ENCODE measurements around the gene GNB1. TPM values are rescaled to one million over a fixed set of nuclear protein-coding genes. Genes with fewer than 3 reads are reported as not detected.

Gene GNB1
- total RNA-seq, 1 experiment from 2014 or later, result 50.5 TPM

- in situ Hi-C loops (cut with HindIII; ENCODE audit: low pct_unique_long_range_greater_than_20kb, low sequenced_read_pairs), result no loop called here
Observed at GRCh38 chr1:1915911-1916840, 25.3 kb upstream of the GNB1 start.

GRCh38 chr1:1914971-1915692, 24.2 kb upstream of the GNB1 start, which contains the start of gene CALML6:
TSS of gene CALML6 (plus strand) at chr1:1915260. CDS start at chr1:1915281, 21 bp downstream.
- in situ Hi-C loops (cut with HindIII; ENCODE audit: low pct_unique_long_range_greater_than_20kb, low sequenced_read_pairs), result no loop called here
- DNase-seq (ENCODE audit: low read depth, low spot score), result no peak

More at GRCh38 chr1:1915911-1916840, 25.3 kb upstream of the GNB1 start:
- no peak for DNase-seq (ENCODE audit: low read depth, low spot score)

DNA sequence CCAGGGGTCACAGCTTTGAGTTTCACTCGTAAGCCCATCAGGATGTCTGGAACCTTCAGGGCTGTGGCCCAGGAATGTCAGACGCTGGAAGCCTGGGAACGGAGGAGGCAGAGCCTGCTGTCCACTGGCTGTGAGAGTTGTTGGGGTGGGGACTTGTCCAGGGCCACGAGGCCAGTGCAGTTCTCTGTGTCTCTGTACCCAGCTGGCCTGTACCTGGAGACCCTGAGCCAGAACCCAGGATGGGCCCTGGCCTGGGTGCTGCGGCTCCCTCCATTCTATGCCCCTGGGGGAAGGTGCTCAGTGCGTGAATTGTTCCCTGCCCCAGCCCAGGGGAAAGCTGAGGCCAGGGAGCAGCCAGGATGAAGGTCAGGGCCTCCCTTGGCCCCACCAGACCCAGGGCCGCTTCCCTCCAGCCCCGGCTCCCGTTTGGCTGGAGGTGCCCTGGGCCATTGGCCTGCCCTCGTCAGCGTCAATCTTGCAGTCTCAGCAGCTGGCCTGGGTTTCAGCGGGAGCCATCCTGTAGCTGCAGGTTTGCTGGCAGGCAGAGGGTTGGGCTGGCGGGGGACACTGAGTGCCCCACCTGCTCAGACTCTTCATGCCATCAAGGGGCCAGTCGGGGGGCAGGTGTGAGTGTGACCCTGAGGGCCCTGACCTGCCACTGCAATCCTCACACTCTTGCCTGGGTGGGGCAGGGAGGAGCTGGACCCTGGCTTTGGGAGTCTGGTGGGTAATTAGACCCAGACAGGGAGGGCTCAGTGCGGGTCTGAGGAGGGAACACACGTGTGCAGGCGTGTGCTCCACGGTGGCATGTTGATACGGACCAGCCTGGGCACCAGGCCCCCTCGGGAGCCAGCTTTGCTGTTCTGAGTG, 23.4 kb upstream of the GNB1 start:
- no peak for DNase-seq (ENCODE audit: low read depth, low spot score)
- in situ Hi-C loops (cut with HindIII; ENCODE audit: low pct_unique_long_range_greater_than_20kb, low sequenced_read_pairs), result no loop called here

GRCh38 chr1:1911350-1912041, 20.6 kb upstream of the GNB1 start:
- DNase-seq (ENCODE audit: low read depth, low spot score), result no peak
- in situ Hi-C loops (cut with HindIII; ENCODE audit: low pct_unique_long_range_greater_than_20kb, low sequenced_read_pairs), result no loop called here

DNA sequence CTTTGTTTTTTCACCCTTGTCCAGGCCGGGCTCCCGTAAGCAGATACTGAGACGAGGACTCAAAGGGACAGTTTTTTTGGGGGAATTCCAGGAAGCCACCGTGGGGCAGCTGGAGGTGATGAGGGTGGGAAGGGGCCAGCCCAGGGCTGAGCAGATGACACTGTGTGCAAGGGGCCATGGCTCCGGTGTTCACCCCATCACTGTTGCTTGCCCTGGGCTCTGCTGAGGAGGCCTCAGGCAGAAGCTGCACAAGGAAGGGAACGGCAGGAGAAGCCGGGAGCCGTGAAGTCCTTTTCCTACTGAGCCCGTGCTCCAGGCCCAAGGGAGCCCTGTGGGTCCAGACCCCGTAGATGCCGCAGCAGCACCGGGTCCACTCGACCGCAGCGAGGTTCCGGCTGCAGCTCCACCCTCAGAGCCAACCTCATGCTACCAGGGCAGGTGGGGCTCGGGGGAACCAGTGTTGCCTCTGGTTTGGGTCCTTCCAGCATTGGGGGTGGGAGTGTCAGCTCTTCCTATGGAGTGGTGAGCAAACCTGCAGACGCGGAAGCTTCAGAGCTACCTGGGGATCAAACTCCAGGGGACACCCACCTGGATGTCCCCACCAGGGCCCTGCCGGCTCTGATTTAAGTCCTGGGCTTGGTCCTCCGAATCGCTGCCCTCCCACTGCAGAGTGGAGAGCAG, 19.9 kb upstream of the GNB1 start:
- in situ Hi-C loops (cut with HindIII; ENCODE audit: low pct_unique_long_range_greater_than_20kb, low sequenced_read_pairs), result no loop called here

GRCh38 chr1:1910033-1910465, 19.2 kb upstream of the GNB1 start:
- no peak for DNase-seq (ENCODE audit: low read depth, low spot score)
- in situ Hi-C loops (cut with HindIII; ENCODE audit: low pct_unique_long_range_greater_than_20kb, low sequenced_read_pairs), result no loop called here

More for the DNA sequence above, 19.9 kb upstream of the GNB1 start:
- no peak for DNase-seq (ENCODE audit: low read depth, low spot score)

DNA sequence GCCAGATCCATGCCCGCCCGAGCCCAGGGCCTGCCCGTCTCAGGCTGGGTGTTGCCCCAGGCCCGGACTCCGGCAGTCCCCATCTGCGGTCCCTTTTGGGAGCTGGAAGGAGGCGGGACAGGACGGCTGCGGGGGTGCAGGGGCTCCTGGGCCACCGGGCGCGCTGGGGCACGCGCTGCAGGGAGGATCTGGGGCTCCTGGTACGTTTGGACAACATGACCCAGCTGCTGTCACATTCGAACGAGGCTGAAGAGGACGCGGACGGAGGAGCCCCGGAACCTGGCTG, 17.6 kb upstream of the GNB1 start:
- DNase-seq (ENCODE audit: low read depth, low spot score), result no peak
- in situ Hi-C loops (cut with HindIII; ENCODE audit: low pct_unique_long_range_greater_than_20kb, low sequenced_read_pairs), result no loop called here

GRCh38 chr1:1907098-1907736, 16.3 kb upstream of the GNB1 start:
- no peak for DNase-seq (ENCODE audit: low read depth, low spot score)
- in situ Hi-C loops (cut with HindIII; ENCODE audit: low pct_unique_long_range_greater_than_20kb, low sequenced_read_pairs), result no loop called here

- in situ Hi-C loops (cut with HindIII; ENCODE audit: low pct_unique_long_range_greater_than_20kb, low sequenced_read_pairs), result no loop called here
- DNase-seq (ENCODE audit: low read depth, low spot score), result peak; percentile 87
Observed at GRCh38 chr1:1906185-1907097, 15.6 kb upstream of the GNB1 start.

DNA sequence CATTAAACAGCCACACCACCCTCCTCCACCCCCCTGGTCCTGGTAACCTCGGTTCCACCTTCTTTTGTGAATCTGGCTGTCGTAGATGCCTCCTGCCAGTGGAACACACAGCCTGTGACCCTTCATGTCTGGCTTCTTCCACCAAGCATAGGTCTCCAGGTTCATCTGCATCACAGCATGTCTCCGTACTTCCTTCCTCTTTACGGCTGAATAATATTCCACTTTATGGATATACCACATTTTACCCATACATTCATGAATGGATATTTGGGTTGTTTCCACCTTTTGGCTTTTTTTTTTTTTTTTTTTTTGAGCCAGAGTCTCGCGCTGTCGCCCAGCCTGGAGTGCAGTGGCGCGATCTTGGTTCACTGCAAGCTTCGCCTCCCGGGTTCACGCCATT, 12.3 kb upstream of the GNB1 start:
- DNase-seq (ENCODE audit: low read depth, low spot score), result no peak
- in situ Hi-C loops (cut with HindIII; ENCODE audit: low pct_unique_long_range_greater_than_20kb, low sequenced_read_pairs), result no loop called here

DNA sequence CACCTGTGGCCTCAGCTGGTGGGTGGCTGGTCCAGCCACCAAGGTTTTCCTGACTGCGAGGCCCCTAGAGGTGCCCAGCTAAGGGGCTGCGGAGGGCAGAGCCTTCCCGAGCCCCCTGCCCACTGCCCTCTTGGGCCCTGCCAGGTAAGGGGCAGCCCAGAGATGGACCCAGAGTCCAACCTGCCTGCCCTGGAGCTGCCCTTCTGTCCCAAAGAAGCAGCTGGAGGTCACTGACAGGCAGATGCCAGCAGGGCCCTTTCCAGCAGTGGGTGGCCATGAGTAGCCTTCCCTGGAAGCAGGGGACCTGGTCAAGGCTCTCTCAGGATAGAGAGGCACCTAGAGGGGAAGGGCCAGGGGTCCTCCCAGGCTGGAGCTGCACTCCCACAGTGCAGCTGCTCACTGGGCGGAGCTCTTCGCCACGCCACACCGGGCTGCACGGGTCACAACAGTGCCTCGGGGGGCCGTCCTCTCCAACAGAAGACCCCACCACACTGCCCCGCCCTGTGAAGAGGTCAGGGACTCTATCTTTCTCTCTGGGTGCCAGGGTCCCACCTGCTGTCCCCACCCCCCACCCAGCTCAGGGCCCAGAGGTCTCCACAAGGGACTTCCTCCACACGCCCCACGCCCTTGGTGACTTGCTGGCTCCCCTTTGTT, 10.9 kb upstream of the GNB1 start:
- in situ Hi-C loops (cut with HindIII; ENCODE audit: low pct_unique_long_range_greater_than_20kb, low sequenced_read_pairs), result no loop called here
- DNase-seq (ENCODE audit: low read depth, low spot score), result no peak

DNA sequence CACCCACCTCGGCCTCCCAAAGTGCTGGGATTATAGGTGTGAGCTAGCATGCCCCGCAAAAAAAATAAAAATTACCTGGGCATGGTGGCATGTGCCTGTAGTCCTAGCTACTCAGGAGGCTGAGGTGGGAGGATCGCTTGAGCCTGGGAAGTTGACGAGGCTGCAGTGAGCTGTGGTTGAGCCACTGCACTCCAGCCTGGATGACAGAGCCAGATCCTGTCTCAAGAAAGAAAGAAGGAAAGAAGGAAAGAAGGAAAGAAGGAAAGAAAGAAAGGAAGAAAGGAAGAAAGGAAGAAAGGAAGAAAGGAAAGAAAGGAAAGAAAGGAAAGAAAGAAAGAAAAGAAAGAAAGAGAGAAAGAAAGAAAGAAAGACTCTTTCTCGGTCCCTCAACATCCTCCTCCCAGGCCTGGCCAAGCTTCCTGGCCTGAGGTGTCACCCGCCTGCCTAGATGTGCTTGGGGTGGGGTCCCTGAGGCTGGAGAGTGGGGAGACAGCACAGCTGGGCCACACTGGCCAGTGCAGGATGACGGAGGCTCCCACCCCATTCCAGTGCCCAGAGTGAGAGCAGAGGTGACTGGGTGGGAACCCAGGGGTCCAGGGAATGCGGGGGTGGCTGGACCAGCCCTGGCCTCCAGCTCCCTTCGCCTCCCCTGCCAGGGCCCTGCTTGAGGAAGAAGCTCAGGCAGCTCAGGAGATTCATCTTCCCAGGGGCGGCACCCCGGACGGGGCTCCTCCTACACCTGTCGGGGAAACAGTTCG, 10.2 kb upstream of the GNB1 start:
- in situ Hi-C loops (cut with HindIII; ENCODE audit: low pct_unique_long_range_greater_than_20kb, low sequenced_read_pairs), result no loop called here
- DNase-seq (ENCODE audit: low read depth, low spot score), result no peak

DNA sequence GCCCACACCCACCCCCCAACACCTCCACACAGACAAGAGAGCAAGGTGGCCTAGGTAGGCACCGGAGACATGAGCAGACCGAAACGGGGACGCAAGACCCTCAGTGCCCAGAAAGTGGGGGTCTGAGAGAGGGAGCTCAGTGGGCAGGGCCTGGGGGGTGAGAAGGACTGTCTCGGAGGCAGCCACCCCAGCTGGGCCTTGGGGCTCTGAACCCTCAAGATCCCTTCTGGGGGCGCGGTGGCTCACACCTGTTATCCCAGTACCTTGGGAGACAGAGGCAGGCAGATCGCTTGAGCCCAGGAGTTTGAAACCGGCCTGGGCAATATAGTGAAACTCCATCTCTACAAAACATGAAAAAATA, 9.1 kb upstream of the GNB1 start:
- in situ Hi-C loops (cut with HindIII; ENCODE audit: low pct_unique_long_range_greater_than_20kb, low sequenced_read_pairs), result no loop called here
- DNase-seq (ENCODE audit: low read depth, low spot score), result no peak

DNA sequence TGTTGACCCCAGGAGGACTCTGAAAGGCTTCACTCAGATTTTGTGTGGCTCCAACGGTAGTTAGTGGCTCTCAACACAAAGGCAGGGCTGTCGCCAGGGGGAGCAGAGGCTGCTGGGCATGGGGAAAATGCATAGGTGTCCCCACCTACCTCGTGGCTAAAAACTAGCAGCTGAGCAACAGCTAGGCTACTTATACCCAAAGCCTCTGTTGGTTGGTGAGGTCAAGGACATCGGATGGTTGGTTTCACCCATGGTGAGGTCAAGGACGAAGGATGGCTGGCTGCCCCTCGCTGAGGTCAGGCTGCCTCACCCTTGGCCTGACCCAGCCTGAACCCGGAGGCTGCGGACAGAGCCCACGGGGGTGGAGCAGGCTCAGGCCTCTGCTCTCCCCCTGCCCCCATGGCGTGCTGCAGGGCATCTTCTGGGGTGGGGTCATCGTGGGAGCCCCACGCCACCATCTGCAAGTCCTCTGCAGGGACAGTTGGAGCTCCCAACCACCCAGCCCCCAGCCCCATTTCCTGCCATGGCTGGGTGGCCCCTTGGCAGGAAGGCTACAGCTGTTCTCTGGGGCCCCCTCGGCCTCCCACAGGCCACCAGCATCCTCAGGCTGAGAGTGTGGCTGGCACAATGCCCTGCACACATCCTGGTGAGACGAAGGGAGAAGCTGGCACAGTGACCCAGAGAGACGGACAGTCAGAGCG, 8.5 kb upstream of the GNB1 start:
- peak; percentile 21 for DNase-seq (ENCODE audit: low read depth, low spot score)
- in situ Hi-C loops (cut with HindIII; ENCODE audit: low pct_unique_long_range_greater_than_20kb, low sequenced_read_pairs), result no loop called here
